A549 (cell line): ENCODE measurements around the gene PATL2.

ENCODE experiments used
- CEBPB ChIP-seq, 2 experiments: fragments of >200 bp in 1 of 2; sonication (Bioruptor Twin) in 1 of 2; formaldehyde crosslinking in 1 of 2; IDR thresholded peaks; 2 replicates each; pipeline ENCODE4 v1.6.1; 2012 to 2016
- EHMT2 ChIP-seq: fragments of 200-600 bp; sonication (generic); IDR thresholded peaks from 2 replicates; pipeline ENCODE4 v1.6.1; 2016; ENCODE audit warnings: antibody characterized with exemption, low read depth, mild to moderate bottlenecking, moderate library complexity
- JUN ChIP-seq, 2 experiments: fragments of >200 bp; sonication (Bioruptor Twin); formaldehyde crosslinking; IDR thresholded peaks; 2 replicates in 1 of 2; 3 replicates in 1 of 2; pipeline ENCODE4 v1.6.1; 2016 to 2017
- POLR2A ChIP-seq: IDR thresholded peaks from 2 replicates; pipeline ENCODE4 v1.6.1; 2012; ENCODE audit warnings: mild to moderate bottlenecking, low read length
- RAD21 ChIP-seq, 2 experiments: fragments of >200 bp in 1 of 2; sonication (Bioruptor Twin) in 1 of 2; formaldehyde crosslinking in 1 of 2; IDR thresholded peaks in 1 of 2; conservative IDR thresholded peaks in 1 of 2; 2 replicates in 1 of 2; 3 replicates in 1 of 2; pipeline ENCODE4 v1.6.1; 2012 to 2018; ENCODE audit warnings: inconsistent platforms in 1 of 2
- TF ChIP-seq, protein P1 (sequence below): fragments of >200 bp; sonication (Bioruptor Twin); formaldehyde crosslinking; IDR thresholded peaks from 3 replicates; pipeline ENCODE4 v1.5.1; 2016

GRCh38 chr15:44706946-44707636 lies 4.0 kb downstream of the PATL2 start:
- TF ChIP-seq RAD21 (conservative IDR thresholded peaks at IDR 0.05 in 1 of 2, IDR thresholded peaks at IDR 0.05 in 1 of 2) = no peak
- TF ChIP-seq EHMT2 = no peak
- TF ChIP-seq, protein P1, sequence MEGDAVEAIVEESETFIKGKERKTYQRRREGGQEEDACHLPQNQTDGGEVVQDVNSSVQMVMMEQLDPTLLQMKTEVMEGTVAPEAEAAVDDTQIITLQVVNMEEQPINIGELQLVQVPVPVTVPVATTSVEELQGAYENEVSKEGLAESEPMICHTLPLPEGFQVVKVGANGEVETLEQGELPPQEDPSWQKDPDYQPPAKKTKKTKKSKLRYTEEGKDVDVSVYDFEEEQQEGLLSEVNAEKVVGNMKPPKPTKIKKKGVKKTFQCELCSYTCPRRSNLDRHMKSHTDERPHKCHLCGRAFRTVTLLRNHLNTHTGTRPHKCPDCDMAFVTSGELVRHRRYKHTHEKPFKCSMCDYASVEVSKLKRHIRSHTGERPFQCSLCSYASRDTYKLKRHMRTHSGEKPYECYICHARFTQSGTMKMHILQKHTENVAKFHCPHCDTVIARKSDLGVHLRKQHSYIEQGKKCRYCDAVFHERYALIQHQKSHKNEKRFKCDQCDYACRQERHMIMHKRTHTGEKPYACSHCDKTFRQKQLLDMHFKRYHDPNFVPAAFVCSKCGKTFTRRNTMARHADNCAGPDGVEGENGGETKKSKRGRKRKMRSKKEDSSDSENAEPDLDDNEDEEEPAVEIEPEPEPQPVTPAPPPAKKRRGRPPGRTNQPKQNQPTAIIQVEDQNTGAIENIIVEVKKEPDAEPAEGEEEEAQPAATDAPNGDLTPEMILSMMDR = no peak
- no peak for TF ChIP-seq POLR2A
- TF ChIP-seq JUN (IDR thresholded peaks at IDR 0.05) = no peak
- TF ChIP-seq CEBPB (IDR thresholded peaks at IDR 0.05) = no peak
